GM19452 (cell line): ENCODE data around the gene TNXB.
"Not testable (repeated sequence)": the region's sequence is repeated elsewhere in the genome, so short reads cannot be mapped to it uniquely, and the experiment has no call there.

Source experiments
- ATAC-seq: cut with Tn5 transposase; IDR thresholded peaks from one replicate; pipeline ENCODE4 v1.9.1; 2021; ENCODE audit not compliant: unreplicated experiment

Gene TNXB

DNA sequence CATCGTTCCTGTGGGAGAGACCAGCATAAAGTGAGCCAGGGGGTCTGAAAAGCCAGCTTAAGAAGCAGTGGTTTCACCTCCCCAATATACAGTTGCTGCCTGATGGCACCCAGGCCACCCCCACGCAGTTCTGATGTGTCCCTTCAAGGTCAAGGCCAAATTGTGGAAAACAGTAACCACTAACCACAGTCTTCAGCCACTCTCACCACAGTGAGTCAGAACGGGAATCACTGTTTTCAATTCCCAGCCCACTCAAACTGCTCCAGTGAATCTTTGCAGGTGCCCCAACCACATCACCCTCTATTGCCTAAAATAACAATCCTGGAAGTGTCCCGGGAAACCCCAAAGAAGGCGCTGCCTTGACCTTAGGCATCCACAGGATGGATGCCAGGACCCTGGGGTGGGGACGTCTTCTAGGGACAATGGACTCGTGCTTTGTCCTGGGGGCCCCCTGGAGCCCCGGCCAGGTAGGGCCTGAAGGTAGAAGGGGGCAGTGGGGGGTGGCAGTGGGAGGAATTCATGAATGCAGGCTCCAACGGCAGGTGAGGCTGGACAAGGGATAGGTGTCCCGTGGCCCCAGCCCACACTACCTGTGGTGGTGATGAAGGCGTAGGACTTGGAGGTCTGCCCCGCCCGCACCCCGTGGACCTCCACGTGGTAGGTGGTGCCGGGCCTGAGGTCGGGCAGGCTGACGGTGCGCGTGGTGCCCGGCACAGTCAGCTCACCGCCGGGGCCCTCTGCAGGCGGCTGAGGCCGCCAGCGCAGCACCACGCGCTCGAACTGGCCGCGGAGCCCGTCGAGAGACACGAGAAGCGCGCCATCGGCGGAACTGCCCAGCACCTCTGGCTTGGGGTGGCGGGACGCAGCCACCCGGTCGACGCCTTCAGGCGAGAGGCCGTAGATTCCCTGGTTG lies 22.2 kb downstream of the TNXB start:
- ATAC-seq: no peak

DNA sequence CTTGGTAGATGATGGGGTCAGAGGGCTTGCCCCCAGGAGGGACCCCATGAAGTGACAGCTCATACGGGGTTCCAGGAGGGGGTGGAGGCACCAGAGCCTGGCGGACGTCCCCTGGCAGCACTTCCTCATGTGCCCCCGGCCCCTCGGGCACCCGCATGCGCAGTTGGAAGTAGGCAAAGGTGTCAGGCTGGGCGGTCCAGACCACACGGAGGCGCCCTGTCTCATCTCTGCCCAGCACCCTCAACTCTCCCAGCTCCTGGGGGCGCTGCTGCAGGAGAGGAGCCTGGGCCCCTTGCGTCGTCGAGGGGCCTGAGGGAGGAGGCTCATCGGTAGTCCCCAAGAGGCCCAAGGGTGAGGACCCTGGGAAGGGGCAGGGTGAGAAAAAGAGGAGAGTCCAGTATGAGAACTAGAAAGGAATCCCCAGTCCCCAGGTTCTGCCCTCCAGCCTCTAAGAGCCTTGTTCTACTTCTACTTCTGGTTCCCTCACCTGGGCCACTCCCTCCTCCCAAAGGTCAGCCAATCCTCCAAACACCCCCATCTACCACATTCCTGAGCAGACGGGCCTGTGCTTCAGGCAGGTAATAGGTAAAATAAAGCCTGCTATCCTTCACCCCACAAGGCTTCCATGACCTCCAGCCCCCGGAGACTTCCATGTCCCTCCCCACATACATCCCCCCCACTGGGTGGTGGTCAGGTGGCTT lies 23.2 kb downstream of the TNXB start:
- ATAC-seq: no peak

DNA sequence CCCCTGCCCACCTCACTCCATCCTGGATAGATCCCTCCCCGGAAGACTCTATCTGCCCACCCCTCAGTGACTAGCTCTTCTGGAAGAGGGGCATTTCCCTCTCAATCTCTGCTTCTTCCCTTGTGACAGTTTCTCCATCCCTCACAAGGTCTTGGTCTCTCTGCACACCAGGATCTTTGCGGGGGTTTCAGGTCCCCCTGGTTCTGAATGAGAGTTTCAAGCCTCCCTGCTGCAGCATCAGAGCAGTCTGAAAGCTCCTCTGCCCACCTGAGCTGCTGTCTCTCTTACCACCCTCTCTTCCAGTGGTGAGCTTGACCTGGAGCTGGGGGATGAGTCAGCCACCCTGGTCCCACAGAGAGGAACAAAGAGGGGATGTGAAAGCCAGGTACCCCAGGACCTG lies 24.4 kb downstream of the TNXB start:
- ATAC-seq: no peak

DNA sequence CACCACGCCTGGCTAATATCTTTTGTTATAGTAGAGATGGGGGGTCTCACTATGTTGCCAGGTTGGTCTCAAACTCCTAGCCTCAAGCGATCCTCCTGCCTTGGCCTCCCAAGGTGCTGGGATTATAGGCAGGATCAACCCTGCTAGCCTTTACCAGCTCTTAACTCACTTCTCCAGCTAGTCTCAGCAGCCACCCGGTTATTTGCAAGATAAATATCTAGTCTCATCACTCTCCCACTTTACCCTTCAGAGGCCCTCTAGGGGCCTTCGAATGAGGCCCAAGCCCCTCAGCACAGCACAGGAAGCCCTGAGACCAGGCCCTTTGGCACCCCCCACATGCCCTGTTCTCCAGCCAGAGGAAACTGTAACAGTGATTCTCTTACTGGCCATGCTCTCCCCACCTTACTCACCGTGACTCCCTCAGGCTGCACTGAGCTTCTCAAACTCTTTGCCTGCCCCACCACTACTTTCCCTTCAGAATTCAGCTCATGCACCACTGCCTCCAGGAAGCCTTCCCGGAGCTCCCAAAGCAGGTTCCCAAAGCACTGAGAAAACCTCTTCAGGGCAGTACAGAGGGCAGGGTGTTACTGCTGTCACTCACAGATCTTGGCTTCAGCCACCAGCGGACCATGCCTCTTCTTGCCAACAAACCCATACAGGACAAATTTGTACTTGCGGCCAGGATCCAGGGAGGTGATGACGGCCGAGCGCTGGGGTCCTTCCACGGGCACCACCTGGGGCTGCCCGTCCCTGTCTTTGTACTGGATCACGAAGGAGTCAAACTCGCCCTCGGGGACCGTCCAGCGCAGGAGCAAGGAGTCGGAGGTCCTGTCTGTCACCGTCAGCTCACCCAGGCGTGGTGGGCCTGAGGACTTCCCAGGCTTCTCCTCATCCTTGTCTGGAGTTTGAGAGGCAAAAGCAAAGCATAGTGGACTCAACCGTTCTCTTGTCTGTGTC lies 25.0 kb downstream of the TNXB start:
- no peak for ATAC-seq

DNA sequence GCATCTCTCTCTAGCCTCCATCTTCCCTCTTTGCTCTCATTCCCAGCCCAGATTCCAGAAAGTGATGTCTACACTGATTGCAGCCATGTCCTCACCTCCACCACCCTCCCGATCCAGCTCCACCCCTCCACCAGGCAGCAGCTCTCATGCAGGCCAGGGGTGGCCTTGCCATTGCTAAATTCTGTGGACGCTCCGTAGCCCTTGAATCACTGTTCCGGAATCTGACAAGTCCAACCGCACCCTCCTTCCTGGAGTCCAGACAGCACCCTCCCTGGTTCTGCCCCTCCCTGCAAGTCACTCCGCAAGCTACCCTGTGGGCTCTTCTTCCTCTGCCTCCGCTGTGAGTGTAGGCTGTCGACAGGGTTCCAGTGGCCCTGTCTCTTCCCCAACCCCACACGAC lies 26.2 kb downstream of the TNXB start:
- ATAC-seq: no peak

DNA sequence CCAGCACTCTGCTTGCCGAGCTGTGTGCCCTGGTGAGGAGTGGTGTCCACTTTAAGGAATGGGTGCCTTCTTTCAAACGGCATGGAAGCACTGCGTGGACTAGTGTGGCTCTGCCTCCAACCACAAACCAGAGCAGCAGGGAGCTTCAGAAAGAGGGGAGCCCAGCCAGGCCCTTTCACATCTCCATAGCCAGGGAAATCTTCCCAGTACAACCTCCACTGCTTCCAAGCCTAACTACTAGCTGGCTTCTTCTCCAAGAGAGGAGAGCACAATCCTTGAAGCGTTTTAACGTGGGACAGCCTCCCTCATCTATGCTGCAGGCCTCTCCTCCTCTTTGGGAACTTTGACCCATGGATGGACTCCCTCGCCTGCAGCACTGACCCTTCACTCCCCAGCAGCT lies 26.7 kb downstream of the TNXB start:
- no peak for ATAC-seq

DNA sequence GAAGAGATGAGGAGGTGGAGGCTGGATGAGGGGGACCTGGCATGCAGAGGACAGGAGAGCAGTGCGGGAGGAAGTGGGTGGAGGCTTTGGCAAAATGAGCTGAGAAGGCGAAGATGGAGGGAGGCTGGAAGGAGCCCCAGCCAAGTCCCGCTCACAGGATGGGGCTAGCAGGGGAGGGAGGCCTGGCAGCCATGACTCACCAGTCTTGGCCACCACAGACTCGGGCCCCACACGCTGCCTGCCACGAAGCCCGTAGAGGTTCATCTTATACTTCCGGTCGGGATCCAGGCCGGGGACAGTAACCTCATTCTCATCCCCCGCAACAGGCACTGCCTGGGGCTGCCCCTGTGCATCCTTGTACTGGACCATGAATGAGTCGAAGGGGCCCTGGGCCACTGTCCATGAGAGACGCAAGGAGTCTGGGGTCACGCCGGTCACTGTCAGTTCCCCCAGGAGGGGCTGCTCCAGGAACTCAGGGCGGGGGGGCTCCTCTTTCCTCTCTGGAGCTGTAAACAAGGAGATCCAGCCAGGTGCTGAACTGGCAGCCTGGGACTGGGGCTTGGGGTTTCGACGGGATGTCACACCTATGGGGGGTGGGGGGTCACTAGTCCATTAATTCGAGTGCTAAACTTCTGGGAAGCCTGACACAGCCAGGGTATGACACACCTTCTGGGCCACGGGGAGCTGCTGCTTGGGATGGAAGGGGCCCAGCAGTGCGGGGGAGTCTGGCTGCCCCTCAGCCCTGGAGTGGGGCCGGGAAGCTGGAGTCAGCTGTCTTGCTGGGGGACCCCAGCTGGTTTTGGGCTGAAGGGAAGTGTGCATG lies 27.8 kb downstream of the TNXB start:
- ATAC-seq: no peak

DNA sequence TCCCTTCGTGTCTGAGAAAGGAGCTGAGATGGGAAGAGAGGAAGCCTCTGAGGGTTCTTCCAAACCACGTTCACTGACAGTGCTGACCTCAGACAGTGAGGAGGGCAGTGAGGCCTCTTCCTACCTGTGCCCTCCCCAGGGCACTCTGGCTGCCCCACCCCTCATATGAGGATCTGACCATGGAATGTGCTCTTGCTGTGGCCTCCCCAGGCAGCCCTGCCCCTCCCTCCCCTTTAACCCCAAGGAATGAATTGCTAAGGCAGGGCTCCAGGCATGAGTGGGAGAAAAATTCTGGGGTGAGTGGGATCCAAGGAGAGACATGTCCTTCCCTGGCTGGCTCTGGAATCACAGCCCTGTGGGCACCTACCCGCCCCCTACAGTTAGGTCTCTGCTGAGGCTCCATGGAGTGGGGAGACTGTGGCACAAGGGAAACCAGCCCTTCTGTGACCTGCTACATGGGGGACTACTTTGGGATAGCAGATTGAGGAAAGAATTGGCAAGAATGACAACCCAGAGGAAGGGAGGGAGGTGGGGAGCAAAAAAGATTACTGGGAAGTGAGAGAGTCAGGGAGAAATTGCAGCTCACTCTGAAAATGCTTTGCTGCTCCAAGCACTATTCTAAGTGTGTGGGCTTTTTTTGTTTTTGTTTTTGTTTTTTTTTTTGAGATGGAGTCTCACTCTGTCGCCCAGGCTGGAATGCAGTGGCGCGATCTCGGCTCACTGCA lies 29.4 kb downstream of the TNXB start:
- ATAC-seq: no peak

DNA sequence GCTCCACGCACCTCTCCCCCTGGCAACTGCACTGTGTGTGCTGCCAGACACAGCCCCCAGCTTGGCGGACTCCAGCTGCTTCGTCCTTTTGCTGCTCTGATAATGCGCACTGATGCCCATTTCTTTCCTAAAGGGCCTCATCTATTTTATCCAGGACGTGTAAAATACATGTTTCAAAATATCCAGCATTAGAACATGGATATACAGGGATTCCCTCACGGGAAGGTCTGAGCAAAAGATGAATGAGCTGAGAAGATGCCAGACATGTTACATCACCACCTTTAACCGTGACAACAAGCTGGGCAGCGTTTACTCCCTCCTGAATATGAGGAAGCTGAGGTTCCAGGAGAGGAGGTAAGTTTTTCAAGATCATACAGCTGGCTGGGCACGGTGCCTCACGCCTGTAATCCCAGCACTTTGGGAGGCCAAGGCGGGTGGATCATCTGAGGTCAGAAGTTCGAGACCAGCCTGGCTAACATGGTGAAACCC lies 32.8 kb downstream of the TNXB start:
- no peak for ATAC-seq

DNA sequence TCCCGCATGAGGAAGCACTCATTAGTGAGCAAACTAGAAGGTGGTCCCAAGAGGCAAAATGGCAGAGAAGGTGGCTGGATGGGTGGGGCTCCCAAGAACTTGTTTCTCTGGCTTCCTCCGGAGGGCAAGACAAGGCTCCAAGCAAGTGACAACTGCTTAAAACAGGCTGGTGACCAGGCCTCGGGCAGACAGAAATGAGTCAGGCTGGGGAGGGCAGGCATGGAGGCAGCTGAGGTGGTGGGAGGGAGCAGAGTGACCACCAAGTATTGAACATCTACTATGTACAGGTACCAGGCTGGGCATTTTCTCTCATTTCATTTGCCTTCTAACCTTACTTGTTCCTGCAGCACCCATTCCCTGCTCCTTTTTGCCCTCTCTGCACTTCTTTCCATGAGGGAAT lies 33.4 kb downstream of the TNXB start:
- no peak for ATAC-seq

DNA sequence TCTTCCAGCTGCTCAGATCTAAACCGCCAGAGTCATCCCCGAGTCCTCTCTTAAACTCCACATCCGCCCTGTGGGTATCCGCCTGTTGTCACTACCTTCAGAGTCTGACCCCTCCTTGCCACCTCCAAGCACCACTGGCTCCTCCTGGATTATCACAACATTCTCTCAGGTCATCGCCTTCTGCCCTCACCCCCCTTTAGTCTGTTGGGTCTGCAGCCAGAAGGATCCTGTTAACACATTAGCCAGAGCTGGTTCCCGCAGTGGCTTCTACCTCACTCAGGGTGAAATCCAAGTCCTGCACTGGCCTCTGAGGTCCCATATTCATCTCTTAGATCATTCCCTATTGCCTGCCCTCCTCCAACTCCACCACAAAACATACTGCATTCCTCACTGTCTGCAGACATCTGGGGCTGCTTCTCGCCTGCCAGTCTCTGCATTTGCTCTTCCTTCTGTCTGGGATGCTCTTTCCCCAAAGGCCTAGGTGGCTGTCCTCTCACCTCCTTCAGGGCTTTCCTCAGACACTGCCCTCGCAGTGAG lies 34.1 kb downstream of the TNXB start:
- ATAC-seq: no peak

DNA sequence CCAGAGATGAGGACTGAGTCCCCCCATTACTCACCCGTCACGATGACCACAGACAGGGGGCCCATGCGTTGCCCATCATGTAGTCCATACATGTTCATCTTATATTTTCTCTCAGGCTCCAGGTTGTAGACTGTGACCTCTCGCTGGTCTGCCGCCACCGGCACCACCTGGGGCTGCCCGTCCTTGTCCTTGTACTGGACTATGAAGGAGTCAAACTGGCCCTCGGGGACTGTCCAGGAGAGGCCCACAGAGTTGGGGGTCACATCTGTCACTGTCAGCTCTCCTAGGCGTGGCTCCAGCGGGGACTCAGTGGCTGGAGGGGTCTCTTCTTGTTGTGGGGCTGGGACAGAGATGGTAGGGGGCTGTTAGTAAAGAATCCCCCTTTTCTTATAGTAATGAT lies 35.5 kb downstream of the TNXB start:
- no peak for ATAC-seq

DNA sequence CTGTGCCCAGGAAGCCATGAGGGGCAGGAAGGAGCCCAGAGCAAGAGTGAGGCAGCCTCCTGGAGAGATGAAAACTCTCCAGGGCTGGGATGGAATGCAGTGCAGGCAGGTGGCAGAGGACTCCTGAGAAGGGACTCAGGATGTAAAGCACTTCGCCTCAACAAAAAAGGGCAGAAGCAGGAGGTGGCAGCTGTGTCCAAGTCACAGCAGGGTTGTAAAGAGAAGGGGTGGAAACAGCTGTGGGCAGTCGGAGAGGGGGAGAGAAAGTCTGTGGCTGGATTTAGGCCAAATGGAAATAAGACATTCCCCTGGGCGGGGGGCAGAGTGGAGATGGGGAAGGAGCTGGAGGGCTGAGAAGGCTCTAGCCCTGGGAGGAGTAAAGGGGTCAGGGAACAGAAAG lies 36.0 kb downstream of the TNXB start:
- ATAC-seq: no peak

DNA sequence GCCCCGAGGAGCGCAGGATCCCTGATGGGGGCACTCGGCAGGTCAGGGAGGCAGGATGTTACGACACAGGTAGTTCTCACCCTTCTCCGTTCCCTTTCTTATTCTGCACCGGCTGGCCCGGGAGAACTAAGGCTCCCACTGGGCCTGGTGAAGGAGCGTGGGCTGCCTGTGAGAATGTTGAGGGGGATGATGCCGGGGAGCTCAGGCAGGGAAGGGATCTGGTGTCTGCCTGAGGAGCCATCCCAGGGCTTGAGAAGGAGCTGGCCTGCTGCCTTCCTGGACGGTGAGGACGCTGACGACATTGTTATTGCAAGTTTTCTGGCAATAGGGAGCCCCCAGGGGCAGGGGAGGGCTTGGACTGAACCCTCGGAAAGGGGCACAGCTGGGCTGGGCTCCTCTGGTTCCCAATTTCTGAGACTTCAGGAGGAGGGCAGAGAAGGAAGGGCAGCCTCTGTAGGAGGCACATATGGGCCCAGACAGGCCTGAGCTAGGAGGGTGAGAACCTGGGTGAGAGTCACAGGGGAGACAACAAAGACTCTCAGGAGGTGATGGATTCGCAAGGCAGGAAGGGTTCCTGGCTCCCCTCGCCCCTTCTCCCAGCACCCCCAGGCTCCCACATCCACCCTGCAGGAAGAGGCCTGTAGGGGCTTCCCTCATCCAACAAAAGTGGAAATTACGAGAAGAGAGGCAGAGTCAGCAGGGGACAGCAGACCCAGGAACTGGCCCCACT lies 38.2 kb downstream of the TNXB start:
- ATAC-seq: no peak

DNA sequence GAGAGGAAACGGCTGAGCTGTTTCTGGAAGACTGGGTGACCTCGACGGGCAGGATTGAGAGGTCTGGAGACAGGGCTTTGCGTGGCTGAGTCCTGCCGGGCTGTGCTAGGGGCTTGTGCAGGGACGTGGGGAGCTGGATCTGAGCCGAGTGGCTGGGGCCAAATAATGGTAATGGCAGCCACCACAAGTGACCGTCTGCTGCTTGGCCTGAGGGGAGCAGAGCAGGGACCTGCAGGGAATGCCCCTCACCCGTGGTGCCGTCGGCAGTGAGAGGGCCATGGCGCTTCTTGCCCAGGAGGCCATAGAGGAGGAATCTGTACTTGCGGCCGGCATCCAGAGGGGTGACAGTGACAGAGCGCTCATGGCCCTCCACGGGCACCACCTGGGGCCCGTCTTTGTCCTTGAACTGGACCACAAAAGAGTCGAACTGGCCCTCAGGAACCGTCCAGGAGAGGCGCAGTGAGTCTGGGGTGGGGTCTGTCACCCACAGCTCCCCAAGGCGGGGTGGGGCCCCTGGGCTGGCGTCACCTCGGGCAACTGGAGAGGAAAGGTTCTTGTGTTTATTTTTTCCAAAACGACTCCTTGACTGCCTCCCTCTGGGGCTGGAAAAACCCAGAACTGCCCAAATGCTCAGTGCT lies 39.1 kb downstream of the TNXB start:
- ATAC-seq: no peak

DNA sequence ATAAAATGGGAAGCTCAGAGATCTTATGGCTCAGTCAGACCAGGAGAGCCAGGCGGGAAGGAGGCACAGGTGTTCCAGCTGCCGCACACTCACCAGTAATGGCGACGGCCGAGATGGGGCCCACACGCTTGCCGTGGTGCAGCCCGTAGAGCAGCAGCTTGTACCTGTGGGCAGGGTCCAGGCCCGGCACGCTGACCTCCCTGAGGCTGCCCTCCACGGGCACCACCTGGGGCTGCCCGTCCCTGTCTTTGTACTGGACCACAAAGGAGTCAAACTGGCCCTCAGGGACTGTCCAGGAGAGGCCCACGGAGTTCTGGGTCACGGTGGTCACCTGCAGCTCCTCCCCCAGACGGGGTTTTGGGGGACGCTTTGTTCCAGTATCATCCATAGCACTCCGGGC lies 39.7 kb downstream of the TNXB start:
- ATAC-seq: no peak

DNA sequence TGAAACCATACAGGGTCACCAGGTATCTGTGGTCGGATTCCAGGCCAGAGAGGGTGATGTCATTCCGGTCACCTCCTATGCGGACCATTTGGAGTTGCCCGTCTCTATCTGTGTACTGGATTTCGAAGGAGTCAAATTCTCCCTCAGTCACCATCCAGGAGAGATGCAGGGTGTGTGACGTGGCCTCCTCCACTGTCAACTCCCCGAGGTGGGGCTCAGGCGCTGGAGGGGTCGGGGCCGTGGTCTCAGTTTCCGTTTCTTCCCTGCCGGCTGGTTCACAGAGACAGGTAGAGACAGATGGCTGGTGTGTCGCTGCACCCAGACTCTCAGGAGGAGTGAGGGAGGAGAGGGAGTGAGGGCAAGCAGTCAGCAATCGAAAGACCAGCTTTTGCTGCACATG lies 40.3 kb downstream of the TNXB start:
- no peak for ATAC-seq

DNA sequence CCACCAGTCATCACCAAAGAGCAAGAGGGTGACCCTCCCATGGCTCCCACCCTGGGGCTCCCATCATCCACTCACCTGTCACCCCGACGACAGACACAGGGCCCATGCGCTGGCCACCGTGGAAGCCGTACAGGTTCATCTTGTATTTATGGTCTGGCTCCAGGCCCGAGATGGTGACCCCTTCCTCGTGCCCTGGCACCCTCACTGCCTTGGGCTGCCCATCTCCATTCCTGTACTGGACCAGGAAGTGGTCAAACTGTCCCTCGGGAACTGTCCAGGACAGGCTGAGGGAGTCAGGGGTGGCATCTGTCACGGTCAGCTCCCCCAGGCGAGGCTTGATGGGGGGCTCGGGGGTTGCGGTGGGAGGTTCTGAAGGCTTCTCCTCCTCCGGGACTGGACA lies 40.8 kb downstream of the TNXB start:
- ATAC-seq: not testable (repeated sequence)
